Liver (tissue), 9 donors: Measurements from ENCODE around the gene RNFT2. TPM values are rescaled to one million over a fixed set of nuclear protein-coding genes. Genes with fewer than 3 reads are reported as not detected.

Experiments used
- DNase-seq: peaks from one replicate; pipeline ENCODE4 v3.0.0-alpha.2; 2017; ENCODE audit warnings: low spot score
- H3K27ac ChIP-seq, 2 donors: one replicate each; pipeline ENCODE4 v1.7.0; 2013; ENCODE audit warnings: inconsistent platforms in 2 of 2, low read length in 2 of 2, control low read depth in 1 of 2, low read depth in 1 of 2, mild to moderate bottlenecking in 1 of 2
- H3K27me3 ChIP-seq, 4 donors: one replicate each; pipeline versions ENCODE4 v1.6.1 to v1.7.0; 2013; ENCODE audit warnings: low read length in 3 of 4, inconsistent platforms in 1 of 4, mild to moderate bottlenecking in 1 of 4, moderate library complexity in 1 of 4; ENCODE audit not compliant: control insufficient read depth in 4 of 4, insufficient read depth in 4 of 4
- H3K36me3 ChIP-seq, 4 donors: one replicate each; pipeline versions ENCODE4 v1.6.1 to v1.7.0; 2013; ENCODE audit warnings: low read length in 3 of 4, mild to moderate bottlenecking in 3 of 4, low read depth in 1 of 4, moderate library complexity in 1 of 4; ENCODE audit not compliant: control insufficient read depth in 4 of 4, insufficient read depth in 3 of 4
- H3K4me1 ChIP-seq, 4 donors: one replicate each; pipeline versions ENCODE4 v1.6.1 to v1.7.0; 2013; ENCODE audit warnings: low read length in 3 of 4, mild to moderate bottlenecking in 3 of 4, moderate library complexity in 1 of 4; ENCODE audit not compliant: control insufficient read depth in 4 of 4, insufficient read depth in 4 of 4
- H3K4me3 ChIP-seq, 3 donors: one replicate each; pipeline versions ENCODE4 v1.6.1 to v1.7.0; 2013; ENCODE audit warnings: low read length in 3 of 3, control low read depth in 1 of 3, low read depth in 1 of 3, mild to moderate bottlenecking in 1 of 3
- H3K9ac ChIP-seq, 2 donors: one replicate each; pipeline ENCODE4 v1.7.0; 2013; ENCODE audit warnings: low read length in 2 of 2, mild to moderate bottlenecking in 2 of 2, moderate library complexity in 2 of 2, control low read depth in 1 of 2, low read depth in 1 of 2
- H3K9me3 ChIP-seq, 4 donors: one replicate each; pipeline versions ENCODE4 v1.6.1 to v1.7.0; 2013; ENCODE audit warnings: low read length in 3 of 4; ENCODE audit not compliant: control insufficient read depth in 4 of 4
- FOXA1 ChIP-seq: IDR thresholded peaks from 2 replicates; pipeline ENCODE4 v1.6.1; 2016; ENCODE audit warnings: antibody characterized with exemption
- HNF4A ChIP-seq, 2 donors: conservative IDR thresholded peaks; 2 replicates each; pipeline ENCODE4 v1.6.1; 2016; ENCODE audit warnings: antibody characterized with exemption in 2 of 2, mild to moderate bottlenecking in 2 of 2
- HNF4G ChIP-seq: IDR thresholded peaks from 2 replicates; pipeline ENCODE4 v1.6.1; 2016; ENCODE audit warnings: antibody characterized with exemption
- NR2F2 ChIP-seq: IDR thresholded peaks from 2 replicates; pipeline ENCODE4 v1.6.1; 2016; ENCODE audit warnings: antibody characterized with exemption
- RAD21 ChIP-seq, 2 donors: IDR thresholded peaks; 2 replicates each; pipeline ENCODE4 v1.6.1; 2016; ENCODE audit warnings: antibody characterized with exemption in 2 of 2, mild to moderate bottlenecking in 2 of 2
- RXRA ChIP-seq, 2 donors: IDR thresholded peaks; 2 replicates each; pipeline ENCODE4 v1.6.1; 2017 to 2018; ENCODE audit warnings: antibody characterized with exemption in 2 of 2, mild to moderate bottlenecking in 1 of 2
- YY1 ChIP-seq: IDR thresholded peaks from 2 replicates; pipeline ENCODE4 v1.6.1; 2016; ENCODE audit warnings: antibody characterized with exemption, mild to moderate bottlenecking
- WGBS: extraction: QIAGEN DNeasy Blood & Tissue Kit; methylation state at CpG from one replicate; pipeline ENCODE4 v1.1.7; 2013; 5-methylcytosine and 5-hydroxymethylcytosine counted together
- polyA plus RNA-seq, 2 donors: library from polyadenylated mRNA; stranded (reverse) in 1 of 2; unstranded in 1 of 2; fragments of 200-250 nt in 1 of 2; fragments of >200 nt in 1 of 2; fragmentation: Nextera tagmentation in 1 of 2; extraction: Ambion mirVana in 1 of 2; gene quantifications; one replicate each; pipeline versions ENCODE4 v1.2.1 to v1.2.3, GENCODE V29; 2013 to 2015
- total RNA-seq, 2 donors: library from RNA; depleted of rRNA; stranded (reverse); fragments of >200 nt; gene quantifications; one replicate each; pipeline ENCODE4 v1.2.3, GENCODE V29; 2014
- TF ChIP-seq, protein P1 (sequence below): IDR thresholded peaks from 2 replicates; pipeline ENCODE4 v1.6.1; 2016; ENCODE audit warnings: antibody characterized with exemption, mild to moderate bottlenecking
- TF ChIP-seq, protein P2 (sequence below): fragments of 150-350 bp; IDR thresholded peaks from 2 replicates; pipeline ENCODE4 v1.5.1; 2017; ENCODE audit warnings: improper control_type of control experiment, low read depth, low read length; ENCODE audit not compliant: missing input control
- TF ChIP-seq, protein P3 (sequence below): IDR thresholded peaks from 2 replicates; pipeline ENCODE4 v1.6.1; 2016; ENCODE audit warnings: antibody characterized with exemption
- TF ChIP-seq, protein P4 (sequence below): IDR thresholded peaks from 2 replicates; pipeline ENCODE4 v1.6.1; 2016; ENCODE audit warnings: antibody characterized with exemption
- TF ChIP-seq, protein P5 (sequence below): IDR thresholded peaks from 2 replicates; pipeline ENCODE4 v1.6.1; 2016; ENCODE audit warnings: antibody characterized with exemption
- donor health status: healthy.
- donor health status: healthy.
- donor health status: healthy.
- donor health status: healthy.
- donor health status: healthy.

Gene RNFT2
- total and polyA plus RNA-seq, 4 donors, result 0.13 to 1.4 (median 0.19) TPM

DNA sequence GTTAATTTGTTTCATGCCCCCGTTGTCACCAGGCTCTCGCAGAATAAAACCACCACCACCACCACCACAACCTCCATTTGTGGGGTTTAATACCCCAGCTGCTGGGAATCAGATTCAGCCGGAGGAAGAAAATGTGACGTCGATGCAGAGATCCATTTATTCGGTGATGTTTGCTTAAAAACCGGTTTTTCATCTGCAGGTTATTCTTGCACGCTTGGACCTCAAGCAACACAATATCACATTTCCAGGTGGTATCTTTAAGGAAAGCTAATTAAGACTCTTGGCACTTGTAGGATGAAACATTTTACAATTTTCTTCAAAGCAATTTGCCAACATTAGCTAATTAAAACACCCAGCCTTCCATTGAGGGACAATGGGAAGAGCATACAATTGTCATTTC, 40.0 kb upstream of the RNFT2 start:
- no peak for TF ChIP-seq FOXA1
- TF ChIP-seq, protein P1, sequence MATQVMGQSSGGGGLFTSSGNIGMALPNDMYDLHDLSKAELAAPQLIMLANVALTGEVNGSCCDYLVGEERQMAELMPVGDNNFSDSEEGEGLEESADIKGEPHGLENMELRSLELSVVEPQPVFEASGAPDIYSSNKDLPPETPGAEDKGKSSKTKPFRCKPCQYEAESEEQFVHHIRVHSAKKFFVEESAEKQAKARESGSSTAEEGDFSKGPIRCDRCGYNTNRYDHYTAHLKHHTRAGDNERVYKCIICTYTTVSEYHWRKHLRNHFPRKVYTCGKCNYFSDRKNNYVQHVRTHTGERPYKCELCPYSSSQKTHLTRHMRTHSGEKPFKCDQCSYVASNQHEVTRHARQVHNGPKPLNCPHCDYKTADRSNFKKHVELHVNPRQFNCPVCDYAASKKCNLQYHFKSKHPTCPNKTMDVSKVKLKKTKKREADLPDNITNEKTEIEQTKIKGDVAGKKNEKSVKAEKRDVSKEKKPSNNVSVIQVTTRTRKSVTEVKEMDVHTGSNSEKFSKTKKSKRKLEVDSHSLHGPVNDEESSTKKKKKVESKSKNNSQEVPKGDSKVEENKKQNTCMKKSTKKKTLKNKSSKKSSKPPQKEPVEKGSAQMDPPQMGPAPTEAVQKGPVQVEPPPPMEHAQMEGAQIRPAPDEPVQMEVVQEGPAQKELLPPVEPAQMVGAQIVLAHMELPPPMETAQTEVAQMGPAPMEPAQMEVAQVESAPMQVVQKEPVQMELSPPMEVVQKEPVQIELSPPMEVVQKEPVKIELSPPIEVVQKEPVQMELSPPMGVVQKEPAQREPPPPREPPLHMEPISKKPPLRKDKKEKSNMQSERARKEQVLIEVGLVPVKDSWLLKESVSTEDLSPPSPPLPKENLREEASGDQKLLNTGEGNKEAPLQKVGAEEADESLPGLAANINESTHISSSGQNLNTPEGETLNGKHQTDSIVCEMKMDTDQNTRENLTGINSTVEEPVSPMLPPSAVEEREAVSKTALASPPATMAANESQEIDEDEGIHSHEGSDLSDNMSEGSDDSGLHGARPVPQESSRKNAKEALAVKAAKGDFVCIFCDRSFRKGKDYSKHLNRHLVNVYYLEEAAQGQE, result no peak
- TF ChIP-seq, protein P2, sequence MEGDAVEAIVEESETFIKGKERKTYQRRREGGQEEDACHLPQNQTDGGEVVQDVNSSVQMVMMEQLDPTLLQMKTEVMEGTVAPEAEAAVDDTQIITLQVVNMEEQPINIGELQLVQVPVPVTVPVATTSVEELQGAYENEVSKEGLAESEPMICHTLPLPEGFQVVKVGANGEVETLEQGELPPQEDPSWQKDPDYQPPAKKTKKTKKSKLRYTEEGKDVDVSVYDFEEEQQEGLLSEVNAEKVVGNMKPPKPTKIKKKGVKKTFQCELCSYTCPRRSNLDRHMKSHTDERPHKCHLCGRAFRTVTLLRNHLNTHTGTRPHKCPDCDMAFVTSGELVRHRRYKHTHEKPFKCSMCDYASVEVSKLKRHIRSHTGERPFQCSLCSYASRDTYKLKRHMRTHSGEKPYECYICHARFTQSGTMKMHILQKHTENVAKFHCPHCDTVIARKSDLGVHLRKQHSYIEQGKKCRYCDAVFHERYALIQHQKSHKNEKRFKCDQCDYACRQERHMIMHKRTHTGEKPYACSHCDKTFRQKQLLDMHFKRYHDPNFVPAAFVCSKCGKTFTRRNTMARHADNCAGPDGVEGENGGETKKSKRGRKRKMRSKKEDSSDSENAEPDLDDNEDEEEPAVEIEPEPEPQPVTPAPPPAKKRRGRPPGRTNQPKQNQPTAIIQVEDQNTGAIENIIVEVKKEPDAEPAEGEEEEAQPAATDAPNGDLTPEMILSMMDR, result no peak
- TF ChIP-seq, protein P3, sequence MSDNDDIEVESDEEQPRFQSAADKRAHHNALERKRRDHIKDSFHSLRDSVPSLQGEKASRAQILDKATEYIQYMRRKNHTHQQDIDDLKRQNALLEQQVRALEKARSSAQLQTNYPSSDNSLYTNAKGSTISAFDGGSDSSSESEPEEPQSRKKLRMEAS, result no peak
- TF ChIP-seq RAD21 (IDR thresholded peaks at IDR 0.05), result no peak
- no peak for TF ChIP-seq YY1
- no peak for TF ChIP-seq HNF4G
- TF ChIP-seq, protein P4, sequence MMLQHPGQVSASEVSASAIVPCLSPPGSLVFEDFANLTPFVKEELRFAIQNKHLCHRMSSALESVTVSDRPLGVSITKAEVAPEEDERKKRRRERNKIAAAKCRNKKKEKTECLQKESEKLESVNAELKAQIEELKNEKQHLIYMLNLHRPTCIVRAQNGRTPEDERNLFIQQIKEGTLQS, result no peak

DNA sequence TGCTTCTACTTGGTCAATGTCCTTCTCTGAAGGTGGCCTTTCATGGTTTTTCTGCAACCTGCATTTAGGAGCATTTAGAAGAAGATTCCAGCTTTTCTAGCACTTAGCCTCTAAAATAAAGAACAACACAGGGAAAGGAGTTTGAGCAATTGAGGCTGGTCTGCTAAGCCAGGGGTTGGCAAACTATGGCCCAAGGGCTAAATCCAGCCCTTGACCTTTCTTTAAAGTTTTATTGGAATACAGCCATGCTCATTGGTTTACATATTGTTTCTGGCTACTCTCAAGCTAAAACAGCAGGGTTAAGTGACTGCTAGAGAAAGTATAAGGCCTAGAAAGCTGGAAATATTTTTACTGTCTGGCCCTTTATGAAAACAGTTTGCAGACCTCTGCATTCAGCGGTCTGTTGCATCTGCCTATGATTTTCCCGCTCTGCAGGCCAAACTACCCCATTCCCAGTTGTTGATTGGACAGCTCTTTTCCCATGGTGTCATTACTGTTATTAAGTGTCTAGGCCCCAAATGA, 39.5 kb upstream of the RNFT2 start:
- no peaks in the 10 kb centered on the region for H3K27me3 ChIP-seq
- no peaks in the 10 kb centered on the region for H3K9me3 ChIP-seq
- 95% methylated on average over 2 of the region's 2 CpGs for WGBS
- H3K4me3 ChIP-seq, result no peak overlapping the region
- no peak for DNase-seq
- H3K36me3 ChIP-seq, result no peaks in the 10 kb centered on the region
- H3K4me1 ChIP-seq, result peaks cover 0 to 22% (median 20%) of the 10 kb centered on the region in 4 donors
- TF ChIP-seq, protein P5, sequence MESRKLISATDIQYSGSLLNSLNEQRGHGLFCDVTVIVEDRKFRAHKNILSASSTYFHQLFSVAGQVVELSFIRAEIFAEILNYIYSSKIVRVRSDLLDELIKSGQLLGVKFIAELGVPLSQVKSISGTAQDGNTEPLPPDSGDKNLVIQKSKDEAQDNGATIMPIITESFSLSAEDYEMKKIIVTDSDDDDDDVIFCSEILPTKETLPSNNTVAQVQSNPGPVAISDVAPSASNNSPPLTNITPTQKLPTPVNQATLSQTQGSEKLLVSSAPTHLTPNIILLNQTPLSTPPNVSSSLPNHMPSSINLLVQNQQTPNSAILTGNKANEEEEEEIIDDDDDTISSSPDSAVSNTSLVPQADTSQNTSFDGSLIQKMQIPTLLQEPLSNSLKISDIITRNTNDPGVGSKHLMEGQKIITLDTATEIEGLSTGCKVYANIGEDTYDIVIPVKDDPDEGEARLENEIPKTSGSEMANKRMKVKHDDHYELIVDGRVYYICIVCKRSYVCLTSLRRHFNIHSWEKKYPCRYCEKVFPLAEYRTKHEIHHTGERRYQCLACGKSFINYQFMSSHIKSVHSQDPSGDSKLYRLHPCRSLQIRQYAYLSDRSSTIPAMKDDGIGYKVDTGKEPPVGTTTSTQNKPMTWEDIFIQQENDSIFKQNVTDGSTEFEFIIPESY, result peak; percentile 25
- TF ChIP-seq, protein P2, result no peak
- peak; percentile 32 to 69 for TF ChIP-seq RXRA (IDR thresholded peaks at IDR 0.05)
- peak; percentile 72 to 86 for TF ChIP-seq HNF4A (conservative IDR thresholded peaks at IDR 0.05)
- TF ChIP-seq NR2F2, result no peak
- no peak overlapping the region for H3K27ac ChIP-seq
- no peak overlapping the region for H3K9ac ChIP-seq

More for the DNA sequence above, 40.0 kb upstream of the RNFT2 start:
- H3K9ac ChIP-seq, result no peak overlapping the region
- H3K27ac ChIP-seq, result no peak overlapping the region
- WGBS, result 90% methylated on average over 8 of the region's 8 CpGs
- no peak overlapping the region for H3K4me3 ChIP-seq
- H3K9me3 ChIP-seq, result no peaks in the 10 kb centered on the region
- no peaks in the 10 kb centered on the region for H3K36me3 ChIP-seq
- no peak for DNase-seq
- H3K4me1 ChIP-seq, result peaks cover 0 to 24% (median 22%) of the 10 kb centered on the region in 4 donors
- no peaks in the 10 kb centered on the region for H3K27me3 ChIP-seq
